OCI-LY1 (cell line): ENCODE data around the gene RAPGEF6.

ENCODE experiments used
- H2AFZ ChIP-seq: fragments of 200-600 bp; sonication (generic), shearing (Covaris generic); 2 replicates; pipeline ENCODE4 v1.6.0; 2014; ENCODE audit warnings: antibody characterized with exemption, mild to moderate bottlenecking, low read length
- H3F3A ChIP-seq: fragments of 200-600 bp; sonication (generic), shearing (Covaris generic); 2 replicates; pipeline ENCODE4 v1.6.0; 2014; ENCODE audit warnings: mild to moderate bottlenecking, antibody characterized with exemption, low read length, moderate library complexity; ENCODE audit not compliant: insufficient read depth
- H3K27ac ChIP-seq: fragments of 200-600 bp; sonication (generic); 2 replicates; pipeline ENCODE4 v1.5.1; 2014; ENCODE audit warnings: low read length, mixed run types, mild to moderate bottlenecking, low read depth; ENCODE audit not compliant: poor library complexity, severe bottlenecking
- H3K27me3 ChIP-seq: fragments of 200-600 bp; sonication (generic); 2 replicates; pipeline ENCODE4 v1.6.0; 2014; ENCODE audit warnings: antibody characterized with exemption, mild to moderate bottlenecking, low read length, moderate library complexity; ENCODE audit not compliant: insufficient read depth
- H3K36me3 ChIP-seq: fragments of 200-600 bp; sonication (generic); 2 replicates; pipeline ENCODE4 v1.6.1; 2014; ENCODE audit warnings: mild to moderate bottlenecking, antibody characterized with exemption, low read length, moderate library complexity, mixed read lengths; ENCODE audit not compliant: insufficient read depth
- H3K4me1 ChIP-seq: fragments of 200-600 bp; sonication (generic); 2 replicates; pipeline ENCODE4 v1.5.1; 2014; ENCODE audit warnings: mild to moderate bottlenecking, low read length, moderate library complexity; ENCODE audit not compliant: insufficient read depth, severe bottlenecking
- H3K4me2 ChIP-seq: fragments of 200-600 bp; sonication (generic), shearing (Covaris generic); 2 replicates; pipeline ENCODE4 v1.6.1; 2014; ENCODE audit warnings: low read length
- H3K4me3 ChIP-seq: fragments of 200-600 bp; sonication (generic); 2 replicates; pipeline ENCODE4 v1.5.1; 2014; ENCODE audit warnings: low read length, low read depth, mild to moderate bottlenecking, mixed read lengths; ENCODE audit not compliant: poor library complexity, severe bottlenecking
- H3K79me2 ChIP-seq: fragments of 200-600 bp; shearing (Covaris generic); 2 replicates; pipeline ENCODE4 v1.6.1; 2016; ENCODE audit warnings: mixed run types, low read length, mixed read lengths; ENCODE audit not compliant: insufficient read depth
- H3K9ac ChIP-seq: fragments of 200-600 bp; sonication (generic), shearing (Covaris generic); 2 replicates; pipeline ENCODE4 v1.6.1; 2014; ENCODE audit warnings: mild to moderate bottlenecking, low read length, mixed read lengths
- H3K9me2 ChIP-seq: fragments of 200-600 bp; sonication (generic), shearing (Covaris generic); 2 replicates; pipeline ENCODE4 v1.6.1; 2014; ENCODE audit warnings: low read depth, mild to moderate bottlenecking, low read length, mixed read lengths
- H3K9me3 ChIP-seq: fragments of 200-600 bp; shearing (Covaris generic); 2 replicates; pipeline ENCODE4 v1.6.1; 2014; ENCODE audit warnings: low read length, mixed read lengths
- H4K20me1 ChIP-seq: fragments of 200-600 bp; sonication (generic), shearing (Covaris generic); 2 replicates; pipeline ENCODE4 v1.6.0; 2016; ENCODE audit warnings: mild to moderate bottlenecking, low read length; ENCODE audit not compliant: insufficient read depth
- EZH2 ChIP-seq: fragments of 200-600 bp; sonication (generic), shearing (Covaris generic); IDR thresholded peaks from 2 replicates; pipeline ENCODE4 v1.8.0; 2017; ENCODE audit warnings: borderline replicate concordance, mixed run types, mild to moderate bottlenecking, antibody characterized with exemption, low read length, moderate library complexity, mixed read lengths
- TF ChIP-seq, protein P1 (sequence below): fragments of 200-600 bp; sonication (generic), shearing (Covaris generic); IDR thresholded peaks from 2 replicates; pipeline ENCODE4 v1.5.1; 2017; ENCODE audit warnings: mild to moderate bottlenecking, antibody characterized with exemption, low read length, moderate library complexity, mixed read lengths

The RAPGEF6 gene

DNA sequence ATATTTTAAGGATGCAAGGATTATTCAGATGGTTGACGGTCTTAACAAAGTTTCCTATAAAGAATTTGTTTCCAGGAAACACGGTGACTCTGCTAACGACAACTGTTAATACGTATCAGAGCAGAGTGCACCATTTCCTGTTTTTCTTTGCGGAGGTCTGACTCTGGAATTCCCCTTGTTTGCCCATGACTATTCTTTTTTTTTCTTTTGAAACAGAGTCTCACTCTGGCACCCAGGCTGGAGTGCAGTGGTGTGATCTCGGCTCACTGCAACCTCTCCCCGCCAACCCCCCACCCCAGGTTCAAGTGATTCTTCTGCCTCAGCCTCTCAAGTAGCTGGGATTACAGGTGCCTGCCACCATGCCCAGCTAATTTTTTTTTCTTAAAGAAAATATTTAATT lies 255.3 kb downstream of the RAPGEF6 start:
- Histone ChIP-seq H3K27me3 (no peaks in the 10 kb centered on the region), H3K36me3 (no peaks in the 10 kb centered on the region; the same call in 1 of the 2 replicates), H3K27ac (peak overlapping the region; percentile 91), H3K9ac (no peak overlapping the region; the same call in 1 of the 2 replicates), H2AFZ (no peak overlapping the region), H4K20me1 (no peaks in the 10 kb centered on the region), H3K79me2 (peaks cover 27% of the 10 kb centered on the region), H3K9me3 (no peaks in the 10 kb centered on the region), H3K4me3 (no peak overlapping the region), H3K4me2 (peak overlapping the region; percentile 49), H3K4me1 (peaks cover 79% of the 10 kb centered on the region), H3F3A (peaks cover 22% of the 10 kb centered on the region), H3K9me2 (no peaks in the 10 kb centered on the region)
- TF ChIP-seq, protein P1, sequence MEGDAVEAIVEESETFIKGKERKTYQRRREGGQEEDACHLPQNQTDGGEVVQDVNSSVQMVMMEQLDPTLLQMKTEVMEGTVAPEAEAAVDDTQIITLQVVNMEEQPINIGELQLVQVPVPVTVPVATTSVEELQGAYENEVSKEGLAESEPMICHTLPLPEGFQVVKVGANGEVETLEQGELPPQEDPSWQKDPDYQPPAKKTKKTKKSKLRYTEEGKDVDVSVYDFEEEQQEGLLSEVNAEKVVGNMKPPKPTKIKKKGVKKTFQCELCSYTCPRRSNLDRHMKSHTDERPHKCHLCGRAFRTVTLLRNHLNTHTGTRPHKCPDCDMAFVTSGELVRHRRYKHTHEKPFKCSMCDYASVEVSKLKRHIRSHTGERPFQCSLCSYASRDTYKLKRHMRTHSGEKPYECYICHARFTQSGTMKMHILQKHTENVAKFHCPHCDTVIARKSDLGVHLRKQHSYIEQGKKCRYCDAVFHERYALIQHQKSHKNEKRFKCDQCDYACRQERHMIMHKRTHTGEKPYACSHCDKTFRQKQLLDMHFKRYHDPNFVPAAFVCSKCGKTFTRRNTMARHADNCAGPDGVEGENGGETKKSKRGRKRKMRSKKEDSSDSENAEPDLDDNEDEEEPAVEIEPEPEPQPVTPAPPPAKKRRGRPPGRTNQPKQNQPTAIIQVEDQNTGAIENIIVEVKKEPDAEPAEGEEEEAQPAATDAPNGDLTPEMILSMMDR: no peak
- no peak for TF ChIP-seq EZH2

DNA sequence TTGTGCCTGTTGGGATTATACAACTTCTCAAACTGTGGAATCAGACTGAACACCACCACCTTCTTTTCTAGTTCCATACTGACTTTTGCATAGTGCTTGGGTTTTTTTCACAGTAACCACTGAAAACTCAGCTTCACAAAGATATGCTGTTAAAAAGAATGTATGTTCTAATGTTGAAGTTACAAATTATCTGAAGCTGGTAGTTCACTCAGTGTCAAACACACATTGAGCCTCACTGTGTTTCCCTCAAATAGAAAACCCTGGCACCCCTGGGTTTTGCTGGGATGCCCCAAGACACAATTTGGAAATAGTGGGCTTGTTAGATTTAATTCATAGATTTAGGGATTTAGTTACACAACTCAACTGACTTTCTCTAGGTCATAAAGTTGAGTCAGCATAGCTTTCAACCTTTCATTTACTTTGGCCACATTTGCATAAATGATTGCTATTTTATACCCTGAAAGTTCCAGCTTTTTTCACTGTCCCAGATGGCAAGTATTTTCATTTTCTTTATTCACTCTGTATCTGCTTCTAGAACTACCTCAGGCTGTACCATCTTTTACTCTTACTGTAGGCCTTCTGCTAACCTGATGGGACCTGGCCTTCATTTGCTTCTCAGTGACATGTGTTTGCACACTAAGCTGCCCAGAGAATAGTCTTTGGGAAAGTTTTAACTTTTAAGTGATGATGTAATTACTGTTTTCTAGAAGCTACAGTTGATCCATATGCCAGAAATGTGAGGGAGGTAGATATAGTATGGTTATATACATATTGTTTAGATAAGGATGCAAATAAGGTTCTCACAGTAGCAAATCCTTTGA lies 256.1 kb downstream of the RAPGEF6 start:
- no peak for TF ChIP-seq EZH2
- TF ChIP-seq, protein P1: no peak
- Histone ChIP-seq H3K4me2 (peak overlapping the region; percentile 49), H3K9me3 (no peaks in the 10 kb centered on the region), H3K4me3 (no peak overlapping the region), H2AFZ (no peak overlapping the region), H4K20me1 (no peaks in the 10 kb centered on the region), H3F3A (peaks cover 22% of the 10 kb centered on the region), H3K79me2 (peaks cover 24% of the 10 kb centered on the region), H3K4me1 (peaks cover 85% of the 10 kb centered on the region), H3K36me3 (no peaks in the 10 kb centered on the region; the same call in 1 of the 2 replicates), H3K27me3 (no peaks in the 10 kb centered on the region), H3K9ac (peak overlapping the region; percentile 31; the same call in 1 of the 2 replicates), H3K27ac (peak overlapping the region; percentile 91), H3K9me2 (no peaks in the 10 kb centered on the region)

- Histone ChIP-seq H3K4me1 (peaks cover 85% of the 10 kb centered on the region), H3F3A (peaks cover 22% of the 10 kb centered on the region), H3K4me3 (no peak overlapping the region), H4K20me1 (no peaks in the 10 kb centered on the region), H3K9ac (no peak overlapping the region), H3K27me3 (no peaks in the 10 kb centered on the region), H3K79me2 (peaks cover 21% of the 10 kb centered on the region; the same call in 1 of the 2 replicates), H3K27ac (peak overlapping the region; percentile 91), H3K9me2 (no peaks in the 10 kb centered on the region), H3K9me3 (no peaks in the 10 kb centered on the region), H2AFZ (no peak overlapping the region), H3K4me2 (no peak overlapping the region; the same call in 1 of the 2 replicates), H3K36me3 (peaks cover 4% of the 10 kb centered on the region; the same call in 1 of the 2 replicates)
- no peak for TF ChIP-seq EZH2
- TF ChIP-seq, protein P1: no peak
Observed at GRCh38 chr5:131377785-131378325, 257.2 kb downstream of the RAPGEF6 start.
